Stimulated activated CD8-positive, alpha-beta memory T cell treated with anti-CD3 and anti-CD28 coated beads, Interleukin-15, amount 100 ng/mL, for 24 hours (primary cell): ENCODE results near the gene GCH1.
A peak's percentile ranks its signal among the peaks of the same experiment; 100 is the strongest.
"Not testable (repeated sequence)": the region's sequence is repeated elsewhere in the genome, so short reads cannot be mapped to it uniquely, and the experiment has no call there.

Experiments used
- DNase-seq: peaks from one replicate; pipeline ENCODE4 v3.0.0-alpha.2; 2020; ENCODE audit warnings: low read depth

GCH1 gene

GRCh38 chr14:54908190-54908589 is 5.6 kb upstream of the GCH1 start:
- DNase-seq: no peak

- DNase-seq: no peak
Measured at GRCh38 chr14:54906075-54906474, 3.4 kb upstream of the GCH1 start.

GRCh38 chr14:54902143-54902520 is 494 bp downstream of the GCH1 start:
- peak; percentile 55 for DNase-seq

- DNase-seq: no peak
Measured at GRCh38 chr14:54901380-54902142, 1.1 kb downstream of the GCH1 start.

- no peak for DNase-seq
Measured at GRCh38 chr14:54899573-54899972, 3.1 kb downstream of the GCH1 start.

- not testable (repeated sequence) for DNase-seq
Measured at GRCh38 chr14:54897809-54898555, 4.6 kb downstream of the GCH1 start.

GRCh38 chr14:54895683-54896082 is 6.9 kb downstream of the GCH1 start:
- DNase-seq: no peak

- no peak for DNase-seq
Measured at GRCh38 chr14:54894995-54895394, 7.6 kb downstream of the GCH1 start.

GRCh38 chr14:54893151-54893760 is 9.4 kb downstream of the GCH1 start:
- no peak for DNase-seq

GRCh38 chr14:54891471-54892245 is 11.0 kb downstream of the GCH1 start:
- no peak for DNase-seq

- DNase-seq: no peak
Measured at GRCh38 chr14:54890788-54891187, 11.8 kb downstream of the GCH1 start.

GRCh38 chr14:54889919-54890318 is 12.7 kb downstream of the GCH1 start:
- DNase-seq: no peak

GRCh38 chr14:54882521-54882920 is 20.1 kb downstream of the GCH1 start:
- no peak for DNase-seq

GRCh38 chr14:54881761-54882401 is 20.7 kb downstream of the GCH1 start:
- no peak for DNase-seq

- no peak for DNase-seq
Measured at GRCh38 chr14:54881235-54881760, 21.3 kb downstream of the GCH1 start.

- DNase-seq: no peak
Measured at GRCh38 chr14:54877703-54878021, 25.0 kb downstream of the GCH1 start.

GRCh38 chr14:54877015-54877702 is 25.5 kb downstream of the GCH1 start:
- DNase-seq: no peak

- not testable (repeated sequence) for DNase-seq
Measured at GRCh38 chr14:54875648-54876047, 27.0 kb downstream of the GCH1 start.

GRCh38 chr14:54870154-54871090 is 32.2 kb downstream of the GCH1 start:
- not testable (repeated sequence) for DNase-seq

- DNase-seq: no peak
Measured at GRCh38 chr14:54867011-54867410, 35.6 kb downstream of the GCH1 start.
